IMR-90 (cell line): Measurements from ENCODE around the gene AXDND1. TPM values are rescaled to one million over a fixed set of nuclear protein-coding genes. Genes with fewer than 3 reads are reported as not detected.
A peak's percentile ranks its signal among the peaks of the same experiment; 100 is the strongest.

Experiments used
- ATAC-seq: fragments of 200-7000 bp; cut with Tn5 transposase; 2 replicates; pipeline ENCODE4 v1.9.1; 2020; ENCODE audit warnings: low read depth, mild to moderate bottlenecking, moderate library complexity
- BruUV-seq: library from RNA; stranded (reverse); fragments of 400-500 nt; replicated peaks from 2 replicates; lab custom pipeline; 2021; lab: Mats Ljungman, UMichigan
- CTCF ChIA-PET: fragments of 300-600 bp; formaldehyde crosslinking; extraction: SDS; loops from one replicate; lab custom pipeline; 2021; ENCODE audit warnings: antibody characterized with exemption; lab: Yijun Ruan, JAX
- POLR2A ChIA-PET: fragments of 300-600 bp; sonication (Branson Sonifier 250); formaldehyde crosslinking; loops from one replicate; lab custom pipeline; 2022; ENCODE audit warnings: antibody characterized with exemption; ENCODE audit not compliant: unreplicated experiment; lab: Charles Lee
- DNase-seq: peaks from one replicate; pipeline ENCODE4 v3.0.0; 2013
- H2AFZ ChIP-seq: replicated peaks from 2 replicates; pipeline ENCODE3; 2013; ENCODE audit warnings: low read length, mild to moderate bottlenecking; ENCODE audit not compliant: poor library complexity
- H2AK5ac ChIP-seq: 2 replicates; pipeline ENCODE4 v1.6.1; 2013; ENCODE audit warnings: low read depth, low read length, inconsistent platforms
- H2AK9ac ChIP-seq: replicated peaks from 2 replicates; pipeline ENCODE3; 2013; ENCODE audit warnings: mild to moderate bottlenecking, low read depth, low read length, moderate library complexity; ENCODE audit not compliant: poor library complexity
- H2BK120ac ChIP-seq: 2 replicates; pipeline ENCODE4 v1.6.1; 2013; ENCODE audit warnings: low read depth, low read length, inconsistent platforms
- H2BK15ac ChIP-seq: 3 replicates; pipeline ENCODE4 v1.6.1; 2013; ENCODE audit warnings: low read depth, low read length, inconsistent platforms
- H2BK20ac ChIP-seq: 2 replicates; pipeline ENCODE4 v1.6.1; 2013; ENCODE audit warnings: low read depth, mild to moderate bottlenecking, inconsistent platforms, low read length, moderate library complexity
- H2BK5ac ChIP-seq: 2 replicates; pipeline ENCODE4 v1.6.1; 2013; ENCODE audit warnings: mild to moderate bottlenecking, low read depth, low read length, inconsistent platforms; ENCODE audit not compliant: poor library complexity, severe bottlenecking
- H3K14ac ChIP-seq: replicated peaks from 2 replicates; pipeline ENCODE4 v1.6.1; 2013; ENCODE audit warnings: low read depth, low read length, inconsistent platforms
- H3K18ac ChIP-seq: 2 replicates; pipeline ENCODE4 v1.6.1; 2013; ENCODE audit warnings: low read depth, low read length, control low read depth
- H3K23ac ChIP-seq: 2 replicates; pipeline ENCODE4 v1.6.1; 2013; ENCODE audit warnings: low read depth, low read length, inconsistent platforms
- H3K27ac ChIP-seq: 2 replicates; pipeline ENCODE4 v1.5.1; 2013; ENCODE audit warnings: mild to moderate bottlenecking, control low read depth, low read length; ENCODE audit not compliant: insufficient read depth
- H3K27me3 ChIP-seq: 2 replicates; pipeline ENCODE4 v1.6.1; 2013; ENCODE audit warnings: low read length; ENCODE audit not compliant: control insufficient read depth, insufficient read depth
- H3K36me3 ChIP-seq: 2 replicates; pipeline ENCODE4 v1.6.1; 2013; ENCODE audit warnings: low read length, mixed read lengths; ENCODE audit not compliant: control insufficient read depth, insufficient read depth
- H3K4ac ChIP-seq: 2 replicates; pipeline ENCODE4 v1.6.1; 2013; ENCODE audit warnings: low read depth, low read length, inconsistent platforms
- H3K4me1 ChIP-seq: 2 replicates; pipeline ENCODE4 v1.6.1; 2013; ENCODE audit warnings: low read length, mixed read lengths; ENCODE audit not compliant: control insufficient read depth, insufficient read depth
- H3K4me2 ChIP-seq: 2 replicates; pipeline ENCODE4 v1.6.1; 2013; ENCODE audit warnings: low read depth, mild to moderate bottlenecking, control low read depth, low read length, moderate library complexity
- H3K4me3 ChIP-seq: 2 replicates; pipeline ENCODE4 v1.5.1; 2013; ENCODE audit warnings: low read depth, mild to moderate bottlenecking, control low read depth, low read length, moderate library complexity; ENCODE audit not compliant: insufficient read depth
- H3K56ac ChIP-seq: 2 replicates; pipeline ENCODE4 v1.6.1; 2013; ENCODE audit warnings: low read length, inconsistent platforms; ENCODE audit not compliant: insufficient read depth; ENCODE audit errors: extremely low read depth
- H3K79me1 ChIP-seq, 2 experiments: 2 replicates each; pipeline ENCODE4 v1.6.1; 2013; ENCODE audit warnings: low read length in 2 of 2, inconsistent platforms in 1 of 2, low read depth in 1 of 2
- H3K9ac ChIP-seq: 2 replicates; pipeline ENCODE4 v1.6.1; 2013; ENCODE audit warnings: low read depth, low read length, control low read depth
- H3K9me1 ChIP-seq: 2 replicates; pipeline ENCODE4 v1.6.1; 2013; ENCODE audit warnings: low read length, inconsistent platforms; ENCODE audit not compliant: insufficient read depth
- H3K9me3 ChIP-seq: 2 replicates; pipeline ENCODE4 v1.6.1; 2013; ENCODE audit warnings: low read length; ENCODE audit not compliant: control insufficient read depth, insufficient read depth
- H4K20me1 ChIP-seq: 2 replicates; pipeline ENCODE4 v1.6.1; 2013; ENCODE audit warnings: low read length, inconsistent platforms; ENCODE audit not compliant: insufficient read depth
- H4K5ac ChIP-seq: 2 replicates; pipeline ENCODE4 v1.6.1; 2013; ENCODE audit warnings: mild to moderate bottlenecking, low read depth, low read length, control low read depth
- H4K8ac ChIP-seq, 2 experiments: 2 replicates each; pipeline ENCODE4 v1.6.1; 2013; ENCODE audit warnings: low read depth in 2 of 2, low read length in 2 of 2, control low read depth in 1 of 2, inconsistent platforms in 1 of 2
- H4K91ac ChIP-seq: 2 replicates; pipeline ENCODE4 v1.6.1; 2013; ENCODE audit warnings: low read depth, low read length, inconsistent platforms; ENCODE audit not compliant: insufficient read depth
- BHLHE40 ChIP-seq: fragments of 150-350 bp; IDR thresholded peaks from 2 replicates; pipeline ENCODE4 v1.6.1; 2016; ENCODE audit warnings: mild to moderate bottlenecking, low read depth, low read length
- CHD1 ChIP-seq: IDR thresholded peaks from 2 replicates; pipeline ENCODE4 v1.6.1; 2012; ENCODE audit warnings: low read depth, low read length, improper control_type of control experiment
- ELK1 ChIP-seq: fragments of 150-350 bp; IDR thresholded peaks from 2 replicates; pipeline ENCODE4 v1.6.1; 2016; ENCODE audit warnings: low read depth, mild to moderate bottlenecking, low read length, moderate library complexity, borderline replicate concordance
- FOS ChIP-seq: fragments of 150-350 bp; IDR thresholded peaks from 2 replicates; pipeline ENCODE4 v1.6.1; 2016; ENCODE audit warnings: low read depth, low read length
- MAFK ChIP-seq: IDR thresholded peaks from 2 replicates; pipeline ENCODE4 v1.6.1; 2012; ENCODE audit warnings: low read depth, low read length, improper control_type of control experiment
- MAZ ChIP-seq: IDR thresholded peaks from 2 replicates; pipeline ENCODE4 v1.6.1; 2012; ENCODE audit warnings: low read depth, mild to moderate bottlenecking, low read length, improper control_type of control experiment, moderate library complexity, borderline replicate concordance
- MXI1 ChIP-seq: IDR thresholded peaks from 2 replicates; pipeline ENCODE4 v1.6.1; 2012; ENCODE audit warnings: low read depth, mild to moderate bottlenecking, low read length, moderate library complexity, borderline replicate concordance
- NFE2L2 ChIP-seq: fragments of 150-350 bp; IDR thresholded peaks from 2 replicates; pipeline ENCODE4 v1.6.1; 2016; ENCODE audit warnings: low read depth, mild to moderate bottlenecking, low read length
- RAD21 ChIP-seq: IDR thresholded peaks from 2 replicates; pipeline ENCODE4 v1.6.1; 2012; ENCODE audit warnings: low read length, improper control_type of control experiment
- RCOR1 ChIP-seq: IDR thresholded peaks from 2 replicates; pipeline ENCODE4 v1.6.1; 2012; ENCODE audit warnings: mild to moderate bottlenecking, low read length, improper control_type of control experiment; ENCODE audit not compliant: insufficient replicate concordance
- SMC3 ChIP-seq: fragments of 150-350 bp; IDR thresholded peaks from 2 replicates; pipeline ENCODE4 v1.6.1; 2016; ENCODE audit warnings: low read depth, mild to moderate bottlenecking, antibody characterized with exemption, low read length, moderate library complexity
- WGBS, 2 experiments: methylation state at CpG; one replicate each; pipeline versions ENCODE4 v1.1.5 to v1.1.7; 2013; ENCODE audit warnings: missing lambda C conversion rate in 2 of 2; ENCODE audit not compliant: insufficient read length in 1 of 2; ENCODE audit errors: extremely low coverage in 2 of 2; 5-methylcytosine and 5-hydroxymethylcytosine counted together
- dilution Hi-C: fragments of 300-500 bp; cut with HindIII; formaldehyde crosslinking; loops from one replicate; pipeline ENCODE4 v1.14.3; 2018; ENCODE audit warnings: low sequenced_read_pairs; ENCODE audit not compliant: unreplicated experiment
- in situ Hi-C: fragments of 300-500 bp; cut with MboI; formaldehyde crosslinking; loops from 3 replicates; pipeline ENCODE4 v1.14.3; 2019; ENCODE audit warnings: low sequenced_read_pairs, inconsistent platforms, mixed read lengths
- intact Hi-C: fragments of 100-400 bp; cut with micrococcal nuclease; formaldehyde crosslinking; loops from 2 replicates; pipeline ENCODE4 v1.10.0; 2022
- polyA plus RNA-seq, 3 experiments: library from polyadenylated mRNA; depleted of rRNA; stranded (reverse); fragments of >200 nt; gene quantifications; 2 replicates each; pipeline ENCODE4 v1.2.3, GENCODE V29; 2012; ENCODE audit warnings: low replicate concordance in 1 of 3
- total RNA-seq: library from RNA; depleted of rRNA; stranded (reverse); fragments of >200 nt; gene quantifications from 2 replicates; pipeline ENCODE4 v1.2.3, GENCODE V29; 2012

The AXDND1 gene
- total and polyA plus RNA-seq, 2 of the 4 experiments (the other 2 are of a cell fraction): not detected

- TF ChIP-seq BHLHE40: no peak
- no peak for TF ChIP-seq RCOR1
- TF ChIP-seq RAD21: peak; percentile 77
- TF ChIP-seq CHD1: no peak
- no peak for TF ChIP-seq MAFK
Observed at GRCh38 chr1:179369751-179370341, 4.1 kb downstream of the AXDND1 start (continued).

GRCh38 chr1:179372160-179372559 is 6.4 kb downstream of the AXDND1 start:
- DNase-seq (no peak), ATAC-seq (no peak)
- Histone ChIP-seq H2AK9ac (no peak overlapping the region), H2AK5ac (no peak overlapping the region), H2AFZ (no peak overlapping the region), H3K9me3 (no peaks in the 10 kb centered on the region), H4K91ac (no peak overlapping the region), H2BK15ac (no peak overlapping the region), H3K9me1 (no peaks in the 10 kb centered on the region), H3K14ac (no peak overlapping the region), H3K79me1 (no peaks in the 10 kb centered on the region), H3K9ac (no peak overlapping the region), H3K23ac (no peak overlapping the region), H3K4ac (no peak overlapping the region), H4K20me1 (no peaks in the 10 kb centered on the region), H4K8ac (no peak overlapping the region), H3K27me3 (peaks cover 2% of the 10 kb centered on the region), H2BK5ac (no peak overlapping the region), H3K18ac (no peak overlapping the region), H3K27ac (no peak overlapping the region), H3K56ac (no peak overlapping the region), H3K36me3 (no peaks in the 10 kb centered on the region), H2BK20ac (no peak overlapping the region), H2BK120ac (no peak overlapping the region), H3K4me3 (no peak overlapping the region), H3K4me1 (no peaks in the 10 kb centered on the region), H3K4me2 (no peak overlapping the region), H4K5ac (no peak overlapping the region)
- in situ Hi-C loops: no loop called here
- ChIA-PET POLR2A (no interaction called here), CTCF (no interaction called here)
- TF ChIP-seq FOS (no peak), MXI1 (no peak), SMC3 (no peak), ELK1 (no peak), MAZ (no peak), RCOR1 (no peak), NFE2L2 (no peak)
- no CpG with 5 or more reads among the region's 4 CpGs for WGBS, 2 experiments
- BruUV-seq: no TSS peak
- dilution Hi-C loops: no loop called here
- intact Hi-C loops: loop anchor here (5.0 kb wide), 1 partner anchor 1075 kb away; no protein-coding TSS in a partner anchor
